ENCODE results near the gene ATP12A.

The ATP12A gene

DNA sequence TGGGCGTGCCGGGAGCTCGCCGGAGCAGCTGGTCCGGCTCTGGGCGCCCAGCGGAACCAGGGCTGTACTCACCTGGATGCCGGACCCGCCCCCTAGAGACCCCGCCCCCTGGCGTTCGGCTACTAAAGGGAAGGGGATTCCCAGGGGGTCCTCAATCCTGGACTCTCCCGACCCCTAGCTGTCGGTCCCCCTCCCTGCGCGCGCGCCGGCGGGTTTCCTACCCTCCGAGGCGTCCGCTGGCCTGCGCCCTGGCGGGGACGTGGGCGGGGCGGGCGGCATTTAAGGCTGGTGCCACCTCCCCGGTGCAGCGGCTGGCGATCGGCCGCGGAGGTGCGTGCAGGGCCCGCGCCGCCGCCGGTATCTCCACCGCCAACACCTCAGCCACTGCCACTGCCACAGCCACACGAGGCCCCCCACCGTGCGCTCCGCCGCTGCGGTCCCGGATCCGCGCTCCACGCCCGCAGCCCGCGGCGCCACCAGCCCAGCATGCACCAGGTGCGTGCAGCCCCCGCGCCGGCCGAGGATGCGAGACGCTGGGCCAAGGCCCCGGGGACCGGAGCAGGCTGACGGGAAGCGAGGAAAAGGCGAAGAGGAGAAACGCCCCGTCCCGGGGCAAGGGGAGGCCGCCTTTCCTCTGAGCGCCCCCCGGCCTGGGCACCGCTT lies at the start of gene ATP12A:
Gene ATP12A, plus strand, starts transcription at position 151 of the 663 bp plus-strand sequence. Its CDS starts 336 bp downstream, at position 487.
- Mint-ChIP-seq H3K4me1 (peaks cover 19 to 21% of the 10 kb centered on the region in 2 donors), H3K9me3 (no peaks in the 10 kb centered on the region), H3K4me3 (peak within 1 kb of the TSS; percentile 37 to 72), H3K36me3 (no peaks in the 10 kb centered on the region), H3K27me3 (peaks cover 43 to 70% of the 10 kb centered on the region in 2 donors), H3K27ac (no peak within 1 kb of the TSS)
- ATAC-seq (replicated peaks) (peak; percentile 29 to 40), DNase-seq (peak; percentile 3)

DNA sequence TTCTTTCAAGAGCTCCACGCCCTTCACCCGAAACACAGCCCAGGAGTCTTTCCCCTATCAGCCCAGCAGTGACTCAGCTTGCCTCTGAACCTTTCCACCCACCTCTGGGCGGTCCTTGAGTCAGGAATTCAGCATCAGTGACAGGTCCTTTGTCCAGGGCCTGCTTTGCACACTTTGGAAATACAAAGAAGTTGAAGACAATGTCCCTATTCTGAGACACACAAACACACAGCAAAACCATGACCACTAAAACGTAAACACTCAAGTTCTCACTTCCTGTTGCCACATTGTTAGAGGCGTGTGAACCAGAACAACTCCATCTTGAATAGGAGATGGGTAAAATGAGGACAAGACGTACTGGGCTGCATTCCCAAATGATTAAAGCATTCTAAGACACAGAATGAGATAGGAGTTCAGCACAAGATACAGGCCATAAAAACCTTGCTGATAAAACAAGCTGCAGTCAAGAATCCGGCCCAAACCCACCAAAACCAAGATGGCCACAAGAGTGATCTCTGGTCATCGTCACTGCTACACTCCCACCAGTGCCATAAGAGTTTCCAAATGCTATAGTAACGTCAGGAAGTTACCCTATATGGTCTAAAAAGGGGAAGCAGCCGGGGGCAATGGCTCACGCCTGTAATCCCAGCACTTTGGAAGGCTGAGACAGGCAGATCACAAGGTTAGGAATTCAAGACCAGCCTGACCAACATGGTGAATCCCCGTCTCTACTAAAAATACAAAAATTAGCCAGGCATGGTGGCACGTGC lies 49.2 kb upstream of the ATP12A start:
- peak in 1 of 2 donors; percentile 43 for ATAC-seq (replicated peaks)
- no peak for DNase-seq
- Mint-ChIP-seq H3K4me1 (peaks cover 11 to 15% of the 10 kb centered on the region in 2 donors), H3K27ac (no peak overlapping the region), H3K9me3 (no peaks in the 10 kb centered on the region), H3K4me3 (no peak overlapping the region), H3K36me3 (no peaks in the 10 kb centered on the region), H3K27me3 (no peaks in the 10 kb centered on the region)

- no peak for DNase-seq
- Mint-ChIP-seq H3K27ac (no peak overlapping the region), H3K9me3 (no peaks in the 10 kb centered on the region), H3K36me3 (no peaks in the 10 kb centered on the region), H3K4me3 (no peak overlapping the region), H3K27me3 (peaks cover 0 to 4% of the 10 kb centered on the region in 2 donors), H3K4me1 (peaks cover 9 to 13% of the 10 kb centered on the region in 2 donors)
- ATAC-seq (replicated peaks) = no peak
Measured at GRCh38 chr13:24631922-24632321, 48.3 kb upstream of the ATP12A start.

DNA sequence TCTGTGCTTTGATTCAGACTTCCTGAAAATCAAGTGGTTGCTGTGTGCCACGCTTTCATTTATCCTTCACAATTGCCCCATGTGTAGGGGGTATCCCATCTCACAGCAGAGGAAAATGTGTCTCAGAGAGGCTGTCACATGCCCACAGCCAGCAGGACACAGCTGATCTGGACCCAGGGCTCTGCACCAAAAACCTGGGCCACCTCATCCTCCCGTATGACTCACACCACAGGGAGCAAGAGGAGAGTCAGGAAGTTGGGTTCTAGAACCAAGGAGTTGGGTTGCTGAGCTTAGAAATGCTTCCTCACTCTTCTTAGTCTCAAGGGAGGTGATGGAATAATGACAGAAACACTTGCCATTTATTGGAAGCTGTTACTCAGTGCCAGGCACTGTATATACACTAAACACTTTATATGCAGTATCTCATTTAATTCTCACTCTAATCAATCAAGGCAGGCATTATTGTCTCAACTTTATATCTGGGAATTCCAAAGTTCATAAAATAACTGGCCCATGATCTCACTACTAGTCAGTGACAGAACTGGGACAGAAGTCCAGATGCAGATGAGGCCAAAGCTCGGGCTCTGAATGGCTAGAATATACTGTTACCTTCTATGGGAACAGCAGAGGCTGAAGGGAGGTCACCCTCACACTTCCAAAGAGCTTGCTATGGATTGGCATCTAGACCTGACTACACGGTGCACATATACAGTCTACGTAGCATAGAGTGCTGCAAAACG lies 47.7 kb upstream of the ATP12A start:
- no peak overlapping the region for H3K27ac Mint-ChIP-seq
- no peaks in the 10 kb centered on the region for H3K36me3 Mint-ChIP-seq
- DNase-seq (no peak), ATAC-seq (replicated peaks) (no peak)
- peaks cover 9 to 13% of the 10 kb centered on the region in 2 donors for H3K4me1 Mint-ChIP-seq
- H3K27me3 Mint-ChIP-seq = peaks cover 0 to 10% of the 10 kb centered on the region in 2 donors
- H3K4me3 Mint-ChIP-seq = no peak overlapping the region
- H3K9me3 Mint-ChIP-seq = no peaks in the 10 kb centered on the region

- H3K9me3 Mint-ChIP-seq = no peaks in the 10 kb centered on the region
- H3K4me1 Mint-ChIP-seq = no peaks in the 10 kb centered on the region
- no peak overlapping the region for H3K4me3 Mint-ChIP-seq
- H3K36me3 Mint-ChIP-seq = no peaks in the 10 kb centered on the region
- ATAC-seq (replicated peaks) (no peak), DNase-seq (no peak)
- H3K27ac Mint-ChIP-seq = no peak overlapping the region
- peaks cover 0 to 15% of the 10 kb centered on the region in 2 donors for H3K27me3 Mint-ChIP-seq
Measured at GRCh38 chr13:24636776-24637175, 43.4 kb upstream of the ATP12A start.

- ATAC-seq (replicated peaks) (no peak), DNase-seq (no peak)
- no peaks in the 10 kb centered on the region for H3K36me3 Mint-ChIP-seq
Measured at GRCh38 chr13:24638096-24638495, 42.1 kb upstream of the ATP12A start.

DNA sequence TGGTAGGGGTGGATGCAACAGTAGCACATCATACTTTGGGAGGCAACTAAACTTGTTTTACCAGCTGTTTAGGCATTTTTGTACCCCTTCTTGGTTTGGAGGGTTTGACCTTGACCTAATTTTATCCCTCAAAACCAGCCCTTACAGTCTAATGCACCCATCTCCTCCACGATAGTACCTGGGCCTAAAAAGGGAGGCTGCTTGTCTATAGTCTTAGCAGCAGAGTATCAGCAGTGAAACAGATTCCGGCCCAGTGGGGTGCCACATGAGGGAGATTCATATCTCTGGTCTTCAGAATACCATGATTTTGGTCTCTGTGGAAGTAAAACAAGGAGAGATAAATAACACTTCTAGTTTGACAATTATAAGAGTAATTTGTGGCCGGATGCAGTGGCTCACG lies 39.5 kb upstream of the ATP12A start:
- Mint-ChIP-seq H3K27ac (no peak overlapping the region), H3K36me3 (no peaks in the 10 kb centered on the region), H3K4me3 (no peak overlapping the region), H3K4me1 (no peaks in the 10 kb centered on the region), H3K9me3 (no peaks in the 10 kb centered on the region), H3K27me3 (peaks cover 8 to 15% of the 10 kb centered on the region in 2 donors)
- DNase-seq (no peak), ATAC-seq (replicated peaks) (no peak)

More at GRCh38 chr13:24638096-24638495, 42.1 kb upstream of the ATP12A start:
- Mint-ChIP-seq H3K4me1 (no peaks in the 10 kb centered on the region), H3K9me3 (no peaks in the 10 kb centered on the region), H3K27me3 (peaks cover 0 to 15% of the 10 kb centered on the region in 2 donors), H3K27ac (no peak overlapping the region), H3K4me3 (no peak overlapping the region)

DNA sequence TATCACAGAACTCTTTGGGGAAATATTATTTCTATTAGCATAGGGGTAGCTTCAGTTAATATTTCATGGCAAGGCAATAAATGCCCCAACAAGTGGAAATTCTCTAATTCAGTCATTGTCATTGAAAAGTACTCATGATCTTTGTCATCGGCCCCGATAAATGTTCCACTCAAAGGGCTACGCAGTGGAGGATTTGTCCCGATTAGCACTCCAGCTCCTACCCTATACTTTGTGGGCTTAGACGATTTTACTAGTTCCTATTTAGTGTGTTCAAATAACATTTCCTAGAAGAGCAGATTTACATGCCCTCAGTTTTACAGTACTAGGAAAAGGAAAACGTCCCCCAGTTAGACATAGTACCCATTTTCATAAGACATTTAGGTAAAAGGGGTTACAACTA lies 38.0 kb upstream of the ATP12A start:
- ATAC-seq (replicated peaks) (no peak), DNase-seq (no peak)

GRCh38 chr13:24644036-24644435 lies 36.2 kb upstream of the ATP12A start:
- DNase-seq (no peak), ATAC-seq (replicated peaks) (no peak)
- peaks cover 11 to 15% of the 10 kb centered on the region in 2 donors for H3K27me3 Mint-ChIP-seq
- H3K4me1 Mint-ChIP-seq = peaks cover 2 to 3% of the 10 kb centered on the region in 2 donors
- no peak overlapping the region for H3K4me3 Mint-ChIP-seq
- no peaks in the 10 kb centered on the region for H3K36me3 Mint-ChIP-seq
- H3K27ac Mint-ChIP-seq = no peak overlapping the region
- H3K9me3 Mint-ChIP-seq = no peaks in the 10 kb centered on the region

More for the DNA sequence above, 38.0 kb upstream of the ATP12A start:
- Mint-ChIP-seq H3K4me1 (no peaks in the 10 kb centered on the region), H3K4me3 (no peak overlapping the region), H3K9me3 (no peaks in the 10 kb centered on the region), H3K27me3 (peaks cover 8 to 17% of the 10 kb centered on the region in 2 donors), H3K36me3 (no peaks in the 10 kb centered on the region), H3K27ac (no peak overlapping the region)

GRCh38 chr13:24648271-24648670 lies 31.9 kb upstream of the ATP12A start:
- no peak overlapping the region for H3K4me3 Mint-ChIP-seq
- peaks cover 28 to 30% of the 10 kb centered on the region in 2 donors for H3K27me3 Mint-ChIP-seq
- H3K9me3 Mint-ChIP-seq = no peaks in the 10 kb centered on the region
- DNase-seq (no peak), ATAC-seq (replicated peaks) (no peak)
- no peak overlapping the region for H3K27ac Mint-ChIP-seq
- H3K36me3 Mint-ChIP-seq = no peaks in the 10 kb centered on the region
- H3K4me1 Mint-ChIP-seq = peaks cover 4 to 12% of the 10 kb centered on the region in 2 donors

GRCh38 chr13:24648983-24649687 lies 31.1 kb upstream of the ATP12A start:
- H3K36me3 Mint-ChIP-seq = no peaks in the 10 kb centered on the region
- H3K4me3 Mint-ChIP-seq = no peak overlapping the region
- no peaks in the 10 kb centered on the region for H3K9me3 Mint-ChIP-seq
- peaks cover 31 to 38% of the 10 kb centered on the region in 2 donors for H3K27me3 Mint-ChIP-seq
- H3K4me1 Mint-ChIP-seq = peaks cover 4 to 12% of the 10 kb centered on the region in 2 donors
- ATAC-seq (replicated peaks) (peak; percentile 60 to 68), DNase-seq (no peak)
- H3K27ac Mint-ChIP-seq = peak overlapping the region; percentile 82

GRCh38 chr13:24649688-24650043 lies 30.5 kb upstream of the ATP12A start:
- H3K27ac Mint-ChIP-seq = no peak overlapping the region
- no peak overlapping the region for H3K4me3 Mint-ChIP-seq
- peaks cover 4 to 12% of the 10 kb centered on the region in 2 donors for H3K4me1 Mint-ChIP-seq
- no peaks in the 10 kb centered on the region for H3K36me3 Mint-ChIP-seq
- H3K27me3 Mint-ChIP-seq = peaks cover 31 to 36% of the 10 kb centered on the region in 2 donors
- peak in 1 of 2 donors; percentile 29 for ATAC-seq (replicated peaks)
- DNase-seq = no peak
- H3K9me3 Mint-ChIP-seq = no peaks in the 10 kb centered on the region

DNA sequence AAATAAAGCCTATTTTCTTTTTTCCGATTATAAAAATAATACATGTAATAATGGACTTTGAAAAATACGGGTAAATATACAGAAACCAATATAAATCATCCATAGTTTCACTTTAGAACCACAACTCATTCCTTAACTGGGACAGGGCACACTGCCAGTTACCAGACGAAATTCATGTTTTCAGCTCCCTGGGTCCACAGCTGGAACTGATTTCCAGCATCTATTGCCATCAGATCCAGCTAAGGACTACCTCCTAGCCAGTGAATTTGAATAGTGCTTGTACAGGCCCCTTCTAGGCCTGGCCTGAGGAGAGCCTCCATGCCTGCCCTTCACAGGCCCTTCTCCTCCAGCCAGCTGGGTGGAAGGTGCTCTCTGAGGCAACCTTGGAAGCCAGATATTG lies 30.0 kb upstream of the ATP12A start:
- no peak overlapping the region for H3K4me3 Mint-ChIP-seq

More for the DNA sequence above, 30.0 kb upstream of the ATP12A start:
- Mint-ChIP-seq H3K4me1 (peaks cover 4 to 12% of the 10 kb centered on the region in 2 donors), H3K36me3 (no peaks in the 10 kb centered on the region), H3K27ac (no peak overlapping the region), H3K27me3 (peaks cover 31 to 33% of the 10 kb centered on the region in 2 donors), H3K9me3 (no peaks in the 10 kb centered on the region)
- no peak for DNase-seq
- ATAC-seq (replicated peaks) = no peak

All from stimulated activated naive B cell treated with anti-CD40 and anti-IgM and Interleukin-4, amounts not matched to agents 10 μg/mL and 1 μg/mL and 100 μg/mL, for 72 hours (primary cell).